DOHH2 (cell line): ENCODE results near the gene SV2C.

Source experiments
- H3F3A ChIP-seq: fragments of 200-600 bp; sonication (generic), shearing (Covaris generic); 2 replicates; pipeline ENCODE4 v1.6.0; 2016; ENCODE audit warnings: antibody characterized with exemption, mild to moderate bottlenecking; ENCODE audit not compliant: control insufficient read depth, insufficient read depth
- H3K27ac ChIP-seq: fragments of 200-600 bp; sonication (generic); 2 replicates; pipeline ENCODE4 v1.5.1; 2014; ENCODE audit warnings: low read depth, mild to moderate bottlenecking, low read length, moderate library complexity
- H3K27me3 ChIP-seq: fragments of 200-600 bp; sonication (generic); 2 replicates; pipeline ENCODE4 v1.6.1; 2014; ENCODE audit warnings: mild to moderate bottlenecking, low read length, mixed read lengths; ENCODE audit not compliant: control insufficient read depth
- H3K36me3 ChIP-seq: fragments of 200-600 bp; sonication (generic); 2 replicates; pipeline ENCODE4 v1.6.1; 2014; ENCODE audit warnings: mild to moderate bottlenecking, low read length, moderate library complexity, mixed read lengths; ENCODE audit not compliant: control insufficient read depth
- H3K4me1 ChIP-seq: fragments of 200-600 bp; sonication (generic); 2 replicates; pipeline ENCODE4 v1.6.1; 2014; ENCODE audit warnings: mild to moderate bottlenecking, low read length, mixed read lengths; ENCODE audit not compliant: control insufficient read depth
- H3K4me2 ChIP-seq: fragments of 200-600 bp; sonication (generic); 2 replicates; pipeline ENCODE4 v1.6.0; 2014; ENCODE audit warnings: mild to moderate bottlenecking, low read length, moderate library complexity
- H3K4me3 ChIP-seq: fragments of 200-600 bp; sonication (generic); 2 replicates; pipeline ENCODE4 v1.5.1; 2014; ENCODE audit warnings: mild to moderate bottlenecking, low read length, mixed read lengths
- H3K79me2 ChIP-seq: fragments of 200-600 bp; sonication (generic); 2 replicates; pipeline ENCODE4 v1.6.1; 2014; ENCODE audit warnings: mild to moderate bottlenecking, low read length, mixed read lengths; ENCODE audit not compliant: control insufficient read depth
- H3K9me2 ChIP-seq: fragments of 200-600 bp; sonication (generic); replicated peaks from 2 replicates; pipeline ENCODE4 v1.6.1; 2014; ENCODE audit warnings: mild to moderate bottlenecking, low read length, mixed read lengths; ENCODE audit not compliant: control insufficient read depth
- H3K9me3 ChIP-seq: fragments of 200-600 bp; sonication (generic); 2 replicates; pipeline ENCODE4 v1.6.1; 2014; ENCODE audit warnings: antibody characterized with exemption, low read length, mixed read lengths; ENCODE audit not compliant: control insufficient read depth, insufficient read depth
- H4K20me1 ChIP-seq: fragments of 200-600 bp; sonication (generic); 2 replicates; pipeline ENCODE4 v1.6.0; 2014; ENCODE audit warnings: low read depth, mild to moderate bottlenecking, antibody characterized with exemption, low read length, moderate library complexity; ENCODE audit not compliant: control insufficient read depth, insufficient read depth
- EZH2phosphoT487 ChIP-seq: fragments of 200-600 bp; sonication (generic); IDR thresholded peaks from 2 replicates; pipeline ENCODE4 v1.6.1; 2017; ENCODE audit warnings: borderline replicate concordance, mild to moderate bottlenecking, antibody characterized with exemption, low read length, moderate library complexity, mixed read lengths
- TF ChIP-seq, protein P1 (sequence below): fragments of 200-600 bp; sonication (generic); IDR thresholded peaks from one replicate; pipeline ENCODE4 v1.5.1; 2014; ENCODE audit warnings: antibody characterized with exemption, mild to moderate bottlenecking, low read depth, low read length; ENCODE audit not compliant: poor library complexity, severe bottlenecking

The SV2C gene

DNA sequence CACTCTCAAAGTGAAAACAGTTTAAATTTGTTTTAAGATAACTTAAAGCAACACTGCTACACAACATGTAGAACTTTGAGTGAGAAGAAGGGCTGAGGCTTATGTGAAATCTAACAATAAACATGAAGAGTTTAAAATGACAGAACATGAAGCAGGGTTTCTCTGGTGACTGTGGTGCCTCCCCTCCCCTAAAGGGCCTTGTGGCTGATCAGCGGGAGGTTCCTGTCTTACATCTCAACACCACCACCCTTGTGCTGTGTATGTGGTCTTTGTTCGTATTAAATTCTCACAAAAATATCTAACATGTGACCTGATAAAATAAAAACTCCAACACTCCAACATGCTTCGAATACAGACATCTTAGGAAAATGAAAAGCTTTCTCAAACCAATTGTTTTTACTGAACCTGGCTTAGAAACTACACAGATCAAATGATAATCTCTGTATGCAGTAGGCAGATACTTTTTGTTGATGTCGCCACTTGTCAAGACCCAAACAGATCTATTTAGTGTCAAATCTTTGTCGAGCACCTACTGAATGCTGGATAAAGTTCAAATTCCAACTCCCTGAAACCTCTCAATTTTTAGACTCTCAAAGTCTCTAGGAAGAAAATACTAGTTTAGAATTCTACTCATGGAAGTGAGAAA lies 310.0 kb downstream of the SV2C start:
- Histone ChIP-seq H3K9me2 (no peaks in the 10 kb centered on the region), H3K4me1 (peaks cover 45% of the 10 kb centered on the region), H3K27ac (no peak overlapping the region), H3K36me3 (no peaks in the 10 kb centered on the region), H3K4me3 (no peak overlapping the region), H3K27me3 (no peaks in the 10 kb centered on the region), H3K4me2 (no peak overlapping the region), H3K79me2 (no peaks in the 10 kb centered on the region), H4K20me1 (no peaks in the 10 kb centered on the region), H3K9me3 (no peaks in the 10 kb centered on the region), H3F3A (no peaks in the 10 kb centered on the region)
- TF ChIP-seq, protein P1, sequence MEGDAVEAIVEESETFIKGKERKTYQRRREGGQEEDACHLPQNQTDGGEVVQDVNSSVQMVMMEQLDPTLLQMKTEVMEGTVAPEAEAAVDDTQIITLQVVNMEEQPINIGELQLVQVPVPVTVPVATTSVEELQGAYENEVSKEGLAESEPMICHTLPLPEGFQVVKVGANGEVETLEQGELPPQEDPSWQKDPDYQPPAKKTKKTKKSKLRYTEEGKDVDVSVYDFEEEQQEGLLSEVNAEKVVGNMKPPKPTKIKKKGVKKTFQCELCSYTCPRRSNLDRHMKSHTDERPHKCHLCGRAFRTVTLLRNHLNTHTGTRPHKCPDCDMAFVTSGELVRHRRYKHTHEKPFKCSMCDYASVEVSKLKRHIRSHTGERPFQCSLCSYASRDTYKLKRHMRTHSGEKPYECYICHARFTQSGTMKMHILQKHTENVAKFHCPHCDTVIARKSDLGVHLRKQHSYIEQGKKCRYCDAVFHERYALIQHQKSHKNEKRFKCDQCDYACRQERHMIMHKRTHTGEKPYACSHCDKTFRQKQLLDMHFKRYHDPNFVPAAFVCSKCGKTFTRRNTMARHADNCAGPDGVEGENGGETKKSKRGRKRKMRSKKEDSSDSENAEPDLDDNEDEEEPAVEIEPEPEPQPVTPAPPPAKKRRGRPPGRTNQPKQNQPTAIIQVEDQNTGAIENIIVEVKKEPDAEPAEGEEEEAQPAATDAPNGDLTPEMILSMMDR, result no peak
- TF ChIP-seq EZH2phosphoT487, result no peak

DNA sequence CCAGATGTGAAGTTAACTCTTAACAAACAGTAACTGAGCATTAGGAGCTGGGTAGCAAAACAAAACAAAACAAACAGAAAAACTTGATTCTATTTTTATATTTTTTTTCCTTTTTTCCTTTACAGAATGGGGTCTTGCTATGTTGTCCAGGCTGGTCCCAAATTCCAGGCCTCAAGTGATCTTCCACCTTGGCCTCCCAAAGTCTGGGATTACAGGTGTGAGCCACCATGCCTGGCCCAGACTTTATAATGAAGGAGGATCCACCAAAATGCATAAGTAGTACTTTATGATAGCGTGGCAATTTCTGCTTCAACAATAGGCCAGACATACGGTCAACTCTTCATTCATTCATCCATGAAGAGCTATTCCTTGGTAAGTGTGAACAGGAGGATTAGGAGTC lies 314.0 kb downstream of the SV2C start:
- H3K27me3 ChIP-seq, result no peaks in the 10 kb centered on the region
- no peak overlapping the region for H3K4me3 ChIP-seq
- no peaks in the 10 kb centered on the region for H3K9me2 ChIP-seq
- H3K4me1 ChIP-seq, result peaks cover 55% of the 10 kb centered on the region
- H3K36me3 ChIP-seq, result no peaks in the 10 kb centered on the region
- no peak overlapping the region for H3K27ac ChIP-seq
- TF ChIP-seq EZH2phosphoT487, result no peak
- TF ChIP-seq, protein P1, result no peak
- H3F3A ChIP-seq, result peaks cover 4% of the 10 kb centered on the region
- H3K4me2 ChIP-seq, result no peak overlapping the region
- no peaks in the 10 kb centered on the region for H4K20me1 ChIP-seq
- H3K79me2 ChIP-seq, result no peaks in the 10 kb centered on the region
- no peaks in the 10 kb centered on the region for H3K9me3 ChIP-seq

DNA sequence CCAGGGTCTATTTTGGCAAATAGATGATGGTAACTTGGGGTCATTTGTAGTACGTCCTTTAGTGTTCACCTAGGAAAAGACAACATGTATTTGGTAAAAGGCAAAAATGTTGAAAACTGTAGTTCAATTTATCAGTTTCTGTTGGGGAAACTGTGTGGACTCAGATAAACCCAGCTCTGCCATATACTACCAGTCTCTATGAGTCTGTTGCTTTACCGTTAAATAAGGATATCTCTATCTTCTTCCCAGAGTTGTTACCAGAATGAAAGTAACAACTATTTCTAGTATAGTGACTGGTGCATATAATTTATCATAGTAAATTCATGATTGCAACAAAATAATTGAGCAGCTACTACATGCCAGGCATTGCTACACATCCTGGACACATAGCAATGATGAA lies 316.1 kb downstream of the SV2C start:
- Histone ChIP-seq H3K9me2 (no peaks in the 10 kb centered on the region), H3K4me2 (no peak overlapping the region), H3F3A (peaks cover 14% of the 10 kb centered on the region), H3K79me2 (peaks cover 9% of the 10 kb centered on the region), H4K20me1 (no peaks in the 10 kb centered on the region), H3K36me3 (peaks cover 3% of the 10 kb centered on the region; the same call in 1 of the 2 replicates), H3K4me1 (peaks cover 52% of the 10 kb centered on the region), H3K27me3 (no peaks in the 10 kb centered on the region), H3K4me3 (no peak overlapping the region), H3K9me3 (no peaks in the 10 kb centered on the region), H3K27ac (no peak overlapping the region)
- TF ChIP-seq EZH2phosphoT487, result no peak
- TF ChIP-seq, protein P1, result no peak
